Endothelial cell of umbilical vein (primary cell): ENCODE measurements around the gene FHIT. TPM values are rescaled to one million over a fixed set of nuclear protein-coding genes. Genes with fewer than 3 reads are reported as not detected.

Experiments used
- BruUV-seq: library from RNA; stranded (reverse); fragments of 400-500 nt; replicated peaks from 2 replicates; lab custom pipeline; 2021; lab: Mats Ljungman, UMichigan
- CTCF ChIA-PET: fragments of 300-600, 350-600 bp; sonication (Branson Sonifier 250); formaldehyde crosslinking; loops from one replicate; lab custom pipeline; 2021; ENCODE audit warnings: antibody characterized with exemption, inconsistent platforms; lab: Charles Lee
- POLR2A ChIA-PET: fragments of 300-600, 350-600 bp; sonication (Branson Sonifier 250); formaldehyde crosslinking; loops from one replicate; lab custom pipeline; 2021; ENCODE audit warnings: antibody characterized with exemption, inconsistent platforms; lab: Charles Lee
- DNase-seq: peaks from one replicate; pipeline ENCODE4 v3.0.0-alpha.2; 2011; ENCODE audit warnings: low read depth, low spot score
- FAIRE-seq: peaks from 2 replicates; lab custom pipeline; 2011; peaks lifted over from hg19 to GRCh38; lab: Jason Lieb, UNC
- H2AFZ ChIP-seq: 2 replicates; pipeline ENCODE4 v1.6.0; 2012; ENCODE audit warnings: low read depth, low read length, control low read depth, inconsistent platforms
- H3K27ac ChIP-seq: 2 replicates; pipeline ENCODE4 v1.5.1; 2011; ENCODE audit warnings: low read depth, mild to moderate bottlenecking, control low read depth, low read length, moderate library complexity; ENCODE audit not compliant: insufficient read depth
- H3K27me3 ChIP-seq, 2 experiments: 2 replicates each; pipeline versions ENCODE4 v1.6.0 to v1.6.1; 2011; ENCODE audit warnings: low read length in 2 of 2, mixed read lengths in 1 of 2; ENCODE audit not compliant: control insufficient read depth in 2 of 2, insufficient read depth in 2 of 2
- H3K36me3 ChIP-seq, 2 experiments: 2 replicates in 1 of 2; 3 replicates in 1 of 2; pipeline ENCODE4 v1.5.1; 2011; ENCODE audit warnings: low read length in 2 of 2, mild to moderate bottlenecking in 1 of 2, moderate library complexity in 1 of 2; ENCODE audit not compliant: control insufficient read depth in 2 of 2, insufficient read depth in 2 of 2; ENCODE audit errors: extremely low read depth in 1 of 2
- H3K4me1 ChIP-seq: 3 replicates; pipeline ENCODE4 v1.5.1; 2011; ENCODE audit warnings: mild to moderate bottlenecking, low read length; ENCODE audit not compliant: control insufficient read depth, insufficient read depth; ENCODE audit errors: extremely low read depth
- H3K4me2 ChIP-seq: 2 replicates; pipeline ENCODE4 v1.6.1; 2011; ENCODE audit warnings: low read length, control low read depth, mixed read lengths; ENCODE audit not compliant: insufficient read depth
- H3K4me3 ChIP-seq, 3 experiments: fragments of 200-600 bp in 1 of 3; sonication (generic), shearing (Covaris generic) in 1 of 3; replicated peaks in 1 of 3; 2 replicates each; pipeline ENCODE4 v1.5.1; 2011 to 2016; ENCODE audit warnings: control low read depth in 3 of 3, low read length in 3 of 3, mild to moderate bottlenecking in 2 of 3, inconsistent platforms in 1 of 3, low read depth in 1 of 3, moderate library complexity in 1 of 3; ENCODE audit not compliant: insufficient read depth in 1 of 3
- H3K79me2 ChIP-seq: 2 replicates; pipeline ENCODE4 v1.6.0; 2012; ENCODE audit warnings: low read length, inconsistent platforms; ENCODE audit not compliant: control insufficient read depth, insufficient read depth
- H3K9ac ChIP-seq: replicated peaks from 2 replicates; pipeline ENCODE3; 2011; ENCODE audit warnings: low read length, control low read depth; ENCODE audit not compliant: insufficient read depth; ENCODE audit errors: extremely low read depth
- H3K9me1 ChIP-seq: replicated peaks from 3 replicates; pipeline ENCODE4 v1.6.0; 2011; ENCODE audit warnings: mild to moderate bottlenecking, low read length; ENCODE audit not compliant: control insufficient read depth, insufficient read depth; ENCODE audit errors: extremely low read depth
- H3K9me3 ChIP-seq: replicated peaks from 2 replicates; pipeline ENCODE4 v1.5.1; 2012; ENCODE audit warnings: low read length, inconsistent platforms; ENCODE audit not compliant: control insufficient read depth, insufficient read depth
- H4K20me1 ChIP-seq: replicated peaks from 2 replicates; pipeline ENCODE3; 2011; ENCODE audit warnings: mild to moderate bottlenecking, low read length; ENCODE audit not compliant: control insufficient read depth, insufficient read depth; ENCODE audit errors: extremely low read depth
- CTCF ChIP-seq, 2 donors: IDR thresholded peaks; 1 replicate in 1 of 2; 2 replicates in 1 of 2; pipeline ENCODE4 v1.5.1; 2011; ENCODE audit warnings: low read length in 2 of 2, mild to moderate bottlenecking in 2 of 2, moderate library complexity in 2 of 2, control low read depth in 1 of 2, inconsistent platforms in 1 of 2, low read depth in 1 of 2; ENCODE audit not compliant: insufficient read depth in 1 of 2; ENCODE audit errors: extremely low read depth in 1 of 2
- EZH2 ChIP-seq: IDR thresholded peaks from 2 replicates; pipeline ENCODE4 v1.6.1; 2012; ENCODE audit warnings: borderline replicate concordance, low read depth, mild to moderate bottlenecking, moderate library complexity, low read length, inconsistent platforms; ENCODE audit not compliant: severe bottlenecking
- FOS ChIP-seq: IDR thresholded peaks from 2 replicates; pipeline ENCODE4 v1.6.1; 2011; ENCODE audit warnings: mild to moderate bottlenecking, low read length, moderate library complexity, borderline replicate concordance; ENCODE audit not compliant: insufficient read depth
- GATA2 ChIP-seq: IDR thresholded peaks from 2 replicates; pipeline ENCODE4 v1.7.0; 2011; ENCODE audit warnings: low read depth, mild to moderate bottlenecking, moderate library complexity, mixed read lengths, low read length; ENCODE audit not compliant: insufficient read length, insufficient read depth
- JUN ChIP-seq: IDR thresholded peaks from 2 replicates; pipeline ENCODE4 v1.6.1; 2011; ENCODE audit warnings: borderline replicate concordance, low read depth; ENCODE audit not compliant: insufficient read length, insufficient read depth
- MYC ChIP-seq: IDR thresholded peaks from one replicate; pipeline ENCODE4 v1.6.1; 2011; ENCODE audit warnings: mild to moderate bottlenecking, low read depth, low read length
- POLR2A ChIP-seq: IDR thresholded peaks from 2 replicates; pipeline ENCODE4 v1.6.1; 2012; ENCODE audit warnings: low read depth, mild to moderate bottlenecking, control low read depth, low read length
- POLR2AphosphoS5 ChIP-seq: IDR thresholded peaks from 2 replicates; pipeline ENCODE4 v1.6.1; 2012; ENCODE audit warnings: low read depth, mild to moderate bottlenecking, control low read depth, low read length, moderate library complexity; ENCODE audit not compliant: insufficient read depth
- dilution Hi-C: fragments of 300-500 bp; cut with MboI; formaldehyde crosslinking; loops from one replicate; pipeline ENCODE4 v1.15.0; 2019; ENCODE audit warnings: low sequenced_read_pairs; ENCODE audit not compliant: extremely low pct_ligation_motif_present
- intact Hi-C: fragments of 100-400 bp; cut with micrococcal nuclease; formaldehyde crosslinking; loops from one replicate; pipeline ENCODE4 v1.10.0; 2022
- polyA plus RNA-seq, 4 experiments: library from polyadenylated mRNA; depleted of rRNA in 3 of 4; stranded (reverse) in 3 of 4; unstranded in 1 of 4; fragments of >200 nt; gene quantifications; 2 replicates each; pipeline versions ENCODE4 v1.2.1 to v1.2.3, GENCODE V29; 2011 to 2012; ENCODE audit warnings: missing spikeins in 1 of 4
- total RNA-seq: library from RNA; stranded (reverse); gene quantifications from 2 replicates; pipeline ENCODE4 v1.2.3, GENCODE V29; 2021
- TF ChIP-seq, protein P1 (sequence below): IDR thresholded peaks from 2 replicates; pipeline ENCODE4 v1.6.1; 2011; ENCODE audit not compliant: insufficient read depth, insufficient read length

The FHIT gene
- total and polyA plus RNA-seq, 2 donors (not counting 3 experiments of a cell fraction or from before 2014, with no cell fraction given) = 0.47 to 2.2 TPM

DNA sequence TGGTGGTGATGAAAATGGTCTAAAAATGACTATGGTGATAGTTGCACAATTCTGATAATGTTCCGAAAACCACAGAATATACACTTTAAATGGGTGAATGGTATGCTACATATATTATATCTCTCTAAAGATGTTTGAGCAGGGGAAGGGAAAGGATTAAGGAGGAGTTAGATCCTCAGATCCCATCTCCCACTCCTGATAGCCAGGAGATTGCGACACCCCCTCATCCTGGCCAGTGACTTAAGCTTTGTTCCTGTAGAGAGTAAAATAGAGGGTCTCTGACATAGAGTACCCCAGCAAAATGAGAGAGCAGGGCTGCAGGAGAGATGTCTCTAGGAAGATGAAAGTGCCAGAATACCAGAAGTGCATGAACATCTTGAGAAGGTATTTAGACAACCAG, 984.8 kb downstream of the FHIT start:
- no TSS peak for BruUV-seq
- intact Hi-C loops = no loop called here
- Histone ChIP-seq H2AFZ (no peak overlapping the region), H4K20me1 (no peaks in the 10 kb centered on the region), H3K4me1 (no peaks in the 10 kb centered on the region), H3K27ac (no peak overlapping the region), H3K79me2 (no peaks in the 10 kb centered on the region), H3K4me2 (no peak overlapping the region), H3K9ac (no peak overlapping the region), H3K9me3 (no peaks in the 10 kb centered on the region), H3K9me1 (no peaks in the 10 kb centered on the region), H3K27me3 (no peaks in the 10 kb centered on the region), H3K36me3 (no peaks in the 10 kb centered on the region), H3K4me3 (no peak overlapping the region)
- DNase-seq = no peak
- dilution Hi-C loops = no loop called here
- no peak for FAIRE-seq
- TF ChIP-seq POLR2AphosphoS5 (no peak), EZH2 (no peak), MYC (no peak), POLR2A (no peak), GATA2 (no peak), FOS (no peak), JUN (no peak), CTCF (IDR thresholded peaks at IDR 0.05; ENCODE audit: extremely low read depth in 1 of 2, insufficient read depth in 1 of 2, low read depth in 1 of 2, low read length in 2 of 2) (no peak)
- TF ChIP-seq, protein P1, sequence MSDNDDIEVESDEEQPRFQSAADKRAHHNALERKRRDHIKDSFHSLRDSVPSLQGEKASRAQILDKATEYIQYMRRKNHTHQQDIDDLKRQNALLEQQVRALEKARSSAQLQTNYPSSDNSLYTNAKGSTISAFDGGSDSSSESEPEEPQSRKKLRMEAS = no peak
- ChIA-PET POLR2A (no interaction called here), CTCF (no interaction called here)
